ENCODE measurements around the gene PLEKHG2. TPM values are rescaled to one million over a fixed set of nuclear protein-coding genes. Genes with fewer than 3 reads are reported as not detected.

PLEKHG2 gene
- total and polyA plus RNA-seq, 9 of the 15 experiments (the other 6 are each of a cell fraction or from before 2014, with no cell fraction given): 0.98 to 45.7 (median 9.8) TPM

GRCh38 chr19:39381910-39382611 is 30.4 kb upstream of the PLEKHG2 start (continued):
- no peak for TF ChIP-seq ZNF695 (CRISPR knock-in tag; IDR thresholded peaks at IDR 0.05)
- TF ChIP-seq GATAD2A (IDR thresholded peaks at IDR 0.05): no peak
- no peak for TF ChIP-seq THAP7 (CRISPR knock-in tag; IDR thresholded peaks at IDR 0.05)
- TF ChIP-seq HEY1 (CRISPR knock-in tag; IDR thresholded peaks at IDR 0.05; ENCODE audit: borderline replicate concordance): no peak
- peak; percentile 80; the same call in 1 of the 2 replicates for TF ChIP-seq ESRRA (IDR thresholded peaks at IDR 0.05; ENCODE audit: borderline replicate concordance, low read depth)
- peak; percentile 94 for TF ChIP-seq TEAD4 (IDR thresholded peaks at IDR 0.05; ENCODE audit: low read length)
- no peak for TF ChIP-seq TEAD4 (CRISPR knock-in tag; IDR thresholded peaks at IDR 0.05; ENCODE audit: borderline replicate concordance)
- no peak for TF ChIP-seq RBFOX2 (IDR thresholded peaks at IDR 0.05; ENCODE audit: low read depth, low read length)
- TF ChIP-seq ETV1 (tag; conservative IDR thresholded peaks at IDR 0.05; ENCODE audit: low read depth): no peak
- TF ChIP-seq SAFB2 (IDR thresholded peaks at IDR 0.05; ENCODE audit: borderline replicate concordance, low read depth, low read length, severe bottlenecking): no peak
- peak; percentile 97 for TF ChIP-seq CBFB (CRISPR knock-in tag; IDR thresholded peaks at IDR 0.05)
- no peak for TF ChIP-seq ID3 (CRISPR knock-in tag; IDR thresholded peaks at IDR 0.05)
- peak; percentile 82 for TF ChIP-seq ID3 (tag; IDR thresholded peaks at IDR 0.05)
- TF ChIP-seq NRF1 (conservative IDR thresholded peaks at IDR 0.05 in 1 of 2, IDR thresholded peaks at IDR 0.05 in 1 of 2): peak in 1 of 2 experiments; percentile 20; a peak in 1 of 4 replicates
- no peak; the same call in 1 of the 2 replicates for TF ChIP-seq KLF1 (tag; IDR thresholded peaks at IDR 0.05)
- TF ChIP-seq E2F3 (CRISPR knock-in tag; IDR thresholded peaks at IDR 0.05): no peak
- TF ChIP-seq TCF7L2 (IDR thresholded peaks at IDR 0.05; ENCODE audit: low read depth, low read length): no peak
- TF ChIP-seq ZNF263 (CRISPR knock-in tag; IDR thresholded peaks at IDR 0.05; ENCODE audit: borderline replicate concordance): peak; percentile 36; the same call in 1 of the 2 replicates
- no peak for TF ChIP-seq RERE (CRISPR knock-in tag; IDR thresholded peaks at IDR 0.05; ENCODE audit: borderline replicate concordance)
- TF ChIP-seq VEZF1 (CRISPR knock-in tag; IDR thresholded peaks at IDR 0.05): peak; percentile 78
- peak; percentile 65; the same call in 1 of the 2 replicates for TF ChIP-seq MAFK (IDR thresholded peaks at IDR 0.05; ENCODE audit: low read length)
